NCI-H1436 treated with DMSO at 0.1 percent for 48 hours (cell line): Measurements from ENCODE around the gene CRIP2.

Experiments
- DNase-seq: peaks from one replicate; lab custom pipeline; 2025; lab: John Stamatoyannopoulos, UW

CRIP2 gene

GRCh38 chr14:105476831-105477659 lies 2.4 kb downstream of the CRIP2 start:
- DNase-seq = no peak

- DNase-seq = no peak
Observed at GRCh38 chr14:105477660-105478397, 3.2 kb downstream of the CRIP2 start.

GRCh38 chr14:105478398-105479251 lies 4.0 kb downstream of the CRIP2 start:
- no peak for DNase-seq

GRCh38 chr14:105479431-105480158 lies 5.0 kb downstream of the CRIP2 start:
- no peak for DNase-seq

- DNase-seq = no peak
Observed at GRCh38 chr14:105480199-105480746, 5.7 kb downstream of the CRIP2 start.

- no peak for DNase-seq
Observed at GRCh38 chr14:105480807-105481801, 6.5 kb downstream of the CRIP2 start.

GRCh38 chr14:105481886-105482457 lies 7.4 kb downstream of the CRIP2 start:
- DNase-seq = peak; percentile 66

- no peak for DNase-seq
Observed at GRCh38 chr14:105482486-105483110, 8.0 kb downstream of the CRIP2 start.

GRCh38 chr14:105483300-105484068 lies 8.9 kb downstream of the CRIP2 start:
- DNase-seq = no peak

- no peak for DNase-seq
Observed at GRCh38 chr14:105484069-105484996, 9.7 kb downstream of the CRIP2 start.

- DNase-seq = no peak
Observed at GRCh38 chr14:105484997-105485393, 10.4 kb downstream of the CRIP2 start.

- no peak for DNase-seq
Observed at GRCh38 chr14:105485739-105486162, 11.1 kb downstream of the CRIP2 start.

GRCh38 chr14:105486163-105486973 lies 11.7 kb downstream of the CRIP2 start, which contains the start of gene CRIP1:
Gene CRIP1, plus strand, starts transcription at chr14:105486886. Its CDS starts 374 bp downstream, at chr14:105487260.
- DNase-seq = no peak

- DNase-seq = no peak
Observed at GRCh38 chr14:105486974-105487448, 12.4 kb downstream of the CRIP2 start.

- no peak for DNase-seq
Observed at GRCh38 chr14:105487449-105487985, 12.9 kb downstream of the CRIP2 start.
